Brain microvascular endothelial cell (primary cell): ENCODE data around the gene LRRC4B.

ENCODE experiments used
- DNase-seq: peaks from one replicate; pipeline ENCODE4 v3.0.0-alpha.2; 2020
- H3K27ac ChIP-seq: fragments of 250-450 bp; sonication (Bioruptor Pico); 2 replicates; pipeline ENCODE4 v1.5.1; 2020; ENCODE audit warnings: mild to moderate bottlenecking, moderate library complexity
- H3K27me3 ChIP-seq: fragments of 250-450 bp; sonication (Bioruptor Pico); replicated peaks from 2 replicates; pipeline ENCODE4 v1.5.1; 2020; ENCODE audit warnings: mild to moderate bottlenecking
- H3K36me3 ChIP-seq: fragments of 250-450 bp; sonication (Bioruptor Pico); replicated peaks from 2 replicates; pipeline ENCODE4 v1.5.1; 2020; ENCODE audit warnings: mild to moderate bottlenecking
- H3K4me3 ChIP-seq: 2 replicates; pipeline ENCODE4 v1.5.1; 2011; ENCODE audit warnings: low read depth, mild to moderate bottlenecking, control low read depth, low read length, moderate library complexity
- in situ Hi-C: cut with HindIII; loops from 2 replicates; pipeline ENCODE4 v1.10.0; 2017; ENCODE audit warnings: low sequenced_read_pairs, low pct_ligation_motif_present
- TF ChIP-seq, protein P1 (sequence below): IDR thresholded peaks from 2 replicates; pipeline ENCODE4 v1.5.1; 2011; ENCODE audit warnings: low read depth, mild to moderate bottlenecking, moderate library complexity, low read length, control low read depth, inconsistent platforms; ENCODE audit errors: missing control alignments

The LRRC4B gene

GRCh38 chr19:50573741-50574461, 5.7 kb upstream of the LRRC4B start:
- in situ Hi-C loops: no loop called here
- H3K27ac ChIP-seq: no peak overlapping the region
- TF ChIP-seq, protein P1, sequence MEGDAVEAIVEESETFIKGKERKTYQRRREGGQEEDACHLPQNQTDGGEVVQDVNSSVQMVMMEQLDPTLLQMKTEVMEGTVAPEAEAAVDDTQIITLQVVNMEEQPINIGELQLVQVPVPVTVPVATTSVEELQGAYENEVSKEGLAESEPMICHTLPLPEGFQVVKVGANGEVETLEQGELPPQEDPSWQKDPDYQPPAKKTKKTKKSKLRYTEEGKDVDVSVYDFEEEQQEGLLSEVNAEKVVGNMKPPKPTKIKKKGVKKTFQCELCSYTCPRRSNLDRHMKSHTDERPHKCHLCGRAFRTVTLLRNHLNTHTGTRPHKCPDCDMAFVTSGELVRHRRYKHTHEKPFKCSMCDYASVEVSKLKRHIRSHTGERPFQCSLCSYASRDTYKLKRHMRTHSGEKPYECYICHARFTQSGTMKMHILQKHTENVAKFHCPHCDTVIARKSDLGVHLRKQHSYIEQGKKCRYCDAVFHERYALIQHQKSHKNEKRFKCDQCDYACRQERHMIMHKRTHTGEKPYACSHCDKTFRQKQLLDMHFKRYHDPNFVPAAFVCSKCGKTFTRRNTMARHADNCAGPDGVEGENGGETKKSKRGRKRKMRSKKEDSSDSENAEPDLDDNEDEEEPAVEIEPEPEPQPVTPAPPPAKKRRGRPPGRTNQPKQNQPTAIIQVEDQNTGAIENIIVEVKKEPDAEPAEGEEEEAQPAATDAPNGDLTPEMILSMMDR: no peak
- H3K27me3 ChIP-seq: no peaks in the 10 kb centered on the region
- H3K36me3 ChIP-seq: no peaks in the 10 kb centered on the region
- no peak for DNase-seq
- no peak overlapping the region for H3K4me3 ChIP-seq

GRCh38 chr19:50570997-50571396, 2.8 kb upstream of the LRRC4B start:
- no peaks in the 10 kb centered on the region for H3K36me3 ChIP-seq
- TF ChIP-seq, protein P1: no peak
- no peak overlapping the region for H3K4me3 ChIP-seq
- in situ Hi-C loops: no loop called here
- DNase-seq: no peak
- H3K27me3 ChIP-seq: peaks cover 10% of the 10 kb centered on the region
- H3K27ac ChIP-seq: no peak overlapping the region

GRCh38 chr19:50569938-50570540, 1.8 kb upstream of the LRRC4B start:
- Histone ChIP-seq H3K27ac (no peak overlapping the region), H3K27me3 (peaks cover 16% of the 10 kb centered on the region), H3K4me3 (no peak overlapping the region), H3K36me3 (no peaks in the 10 kb centered on the region)
- in situ Hi-C loops: no loop called here
- TF ChIP-seq, protein P1: no peak
- no peak for DNase-seq

DNA sequence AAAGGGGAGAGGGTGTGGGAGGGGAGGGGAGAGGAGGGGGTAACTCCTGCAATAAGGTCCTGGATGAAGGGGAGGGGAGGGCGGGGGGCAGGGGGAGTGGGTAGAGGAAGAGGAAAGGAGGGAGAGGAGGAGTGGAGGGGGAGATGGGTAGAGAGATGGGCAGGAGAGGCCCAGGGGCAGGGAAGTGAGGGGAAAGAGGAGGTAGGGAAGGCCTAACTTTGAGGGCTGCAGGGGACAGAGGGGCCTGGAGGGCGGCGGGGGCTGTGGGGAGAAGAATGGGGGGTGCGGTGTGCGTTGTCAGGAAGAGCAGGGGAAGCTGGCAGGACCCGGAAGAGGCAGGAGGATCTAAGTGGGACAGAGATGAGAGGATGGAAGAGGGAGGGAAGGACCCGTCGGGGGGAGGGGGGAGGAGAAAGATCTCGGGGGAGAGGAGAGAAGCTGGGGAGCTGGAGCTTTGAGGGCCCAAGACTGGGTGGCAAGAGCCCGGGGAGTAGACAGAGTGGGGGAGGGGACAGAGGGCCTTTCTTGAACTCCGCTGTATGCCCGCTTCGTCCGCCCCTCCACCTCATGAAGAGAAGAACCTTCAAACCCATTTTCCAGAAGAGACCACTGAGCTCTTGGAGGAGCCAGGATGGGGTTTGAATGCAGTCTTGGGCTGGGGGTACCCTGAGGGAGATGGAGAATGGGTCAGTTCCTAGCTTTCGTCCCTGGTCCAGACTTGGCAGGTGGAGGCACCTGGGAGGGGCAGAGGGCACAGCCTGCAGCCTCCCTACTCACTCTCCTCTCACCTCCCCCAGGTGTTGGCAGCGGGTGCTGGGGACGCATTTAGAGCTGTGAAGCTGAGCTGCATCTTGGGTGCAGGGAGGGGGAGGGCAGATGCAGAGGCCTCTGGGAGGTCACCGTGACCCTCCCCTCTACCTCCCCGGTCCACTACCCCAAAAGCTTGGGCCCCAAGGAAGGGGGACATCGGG, 778 bp upstream of the LRRC4B start:
- no peak for DNase-seq
- TF ChIP-seq, protein P1: no peak
- no peaks in the 10 kb centered on the region for H3K36me3 ChIP-seq
- no peak overlapping the region for H3K27ac ChIP-seq
- peaks cover 16% of the 10 kb centered on the region for H3K27me3 ChIP-seq
- H3K4me3 ChIP-seq: no peak overlapping the region
- in situ Hi-C loops: no loop called here

- TF ChIP-seq, protein P1: no peak
These were observed 988 bp downstream of the LRRC4B start for GRCh38 chr19:50567052-50567841.

More at GRCh38 chr19:50567052-50567841, 988 bp downstream of the LRRC4B start:
- DNase-seq: no peak
- no peaks in the 10 kb centered on the region for H3K36me3 ChIP-seq
- no peak overlapping the region for H3K27ac ChIP-seq
- in situ Hi-C loops: no loop called here
- peaks cover 16% of the 10 kb centered on the region for H3K27me3 ChIP-seq
- H3K4me3 ChIP-seq: no peak overlapping the region
